Hepatic stellate cell (primary cell): ENCODE results near the gene PDAP1.
"Not testable (repeated sequence)": the region's sequence is repeated elsewhere in the genome, so short reads cannot be mapped to it uniquely, and the experiment has no call there.

ENCODE experiments used
- DNase-seq: peaks from one replicate; pipeline ENCODE4 v3.0.0; 2011; ENCODE audit warnings: low spot score

Gene PDAP1

DNA sequence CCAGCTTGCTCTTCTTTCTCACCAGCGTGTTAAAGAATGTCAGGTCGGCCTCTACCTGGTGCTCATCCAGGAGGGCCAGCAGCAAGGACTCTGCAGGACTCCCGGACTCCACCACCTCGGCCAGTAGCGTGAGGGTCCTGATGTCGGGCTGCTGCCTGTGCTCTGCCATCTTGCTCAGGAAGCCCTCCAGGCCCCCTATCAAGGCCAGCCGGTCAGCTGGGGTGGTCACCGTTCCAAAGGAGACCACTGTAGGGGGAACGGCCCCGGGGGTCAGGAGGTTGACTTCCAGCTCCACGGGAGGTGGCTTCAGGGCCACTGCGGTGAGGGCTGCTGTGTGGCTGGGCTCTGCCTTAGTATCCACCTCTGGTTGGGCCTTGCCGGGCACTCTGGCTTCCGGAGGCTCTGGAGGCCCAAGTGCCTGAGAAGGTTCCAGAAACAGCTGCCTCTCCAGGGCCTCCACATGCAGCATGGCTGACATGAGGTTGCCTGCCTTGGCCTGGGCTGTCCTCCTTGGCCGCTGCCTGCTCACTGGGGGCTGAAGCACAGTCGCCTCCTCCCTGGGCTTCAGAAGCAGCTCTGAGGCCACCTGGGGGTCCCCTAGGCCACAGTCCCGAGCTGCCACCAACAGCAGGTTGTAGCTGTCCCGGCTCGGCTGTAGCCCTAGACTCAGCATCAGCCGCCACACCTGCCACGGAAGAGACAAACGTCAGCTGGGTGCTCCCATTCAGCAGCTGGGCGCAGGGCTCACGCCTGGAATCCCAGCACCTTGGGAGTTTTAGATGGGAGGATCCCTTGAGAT, 16.7 kb upstream of the PDAP1 start:
- no peak for DNase-seq

- no peak for DNase-seq
Observed at GRCh38 chr7:99422625-99423024, 14.2 kb upstream of the PDAP1 start.

GRCh38 chr7:99422186-99422585, 13.8 kb upstream of the PDAP1 start:
- DNase-seq = no peak

GRCh38 chr7:99420986-99421385, 12.6 kb upstream of the PDAP1 start:
- DNase-seq = no peak

GRCh38 chr7:99420213-99420612, 11.8 kb upstream of the PDAP1 start:
- DNase-seq = no peak

GRCh38 chr7:99419323-99420021, 11.1 kb upstream of the PDAP1 start:
- no peak for DNase-seq

- no peak for DNase-seq
Observed at GRCh38 chr7:99418260-99418659, 9.9 kb upstream of the PDAP1 start.

DNA sequence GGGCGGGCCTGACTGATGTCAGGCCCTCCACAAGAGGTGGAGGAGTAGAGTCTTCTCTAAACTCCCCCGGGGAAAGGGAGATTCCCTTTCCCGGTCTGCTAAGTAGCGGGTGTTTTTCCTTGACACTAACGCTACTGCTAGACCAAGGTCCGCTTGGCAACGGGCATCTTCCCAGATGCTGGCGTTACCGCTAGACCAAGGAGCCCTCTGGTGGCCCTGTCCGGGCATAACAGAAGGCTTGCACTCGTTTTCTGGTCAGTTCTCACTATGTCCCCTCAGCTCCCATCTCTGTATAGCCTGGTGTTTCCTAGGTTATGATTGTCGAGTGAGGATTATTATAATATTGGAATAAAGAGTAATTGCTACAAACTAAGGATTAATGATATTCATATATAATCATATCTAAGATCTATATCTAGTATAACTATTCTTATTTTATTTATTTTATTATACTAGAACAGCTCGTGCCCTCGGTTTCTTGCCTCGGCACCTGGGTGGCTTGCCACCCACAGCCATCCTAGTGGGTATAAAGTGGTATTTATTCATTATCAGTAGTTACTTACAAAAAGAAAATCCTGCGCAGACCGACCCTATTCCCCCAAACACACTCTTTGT, 7.2 kb upstream of the PDAP1 start:
- not testable (repeated sequence) for DNase-seq

DNA sequence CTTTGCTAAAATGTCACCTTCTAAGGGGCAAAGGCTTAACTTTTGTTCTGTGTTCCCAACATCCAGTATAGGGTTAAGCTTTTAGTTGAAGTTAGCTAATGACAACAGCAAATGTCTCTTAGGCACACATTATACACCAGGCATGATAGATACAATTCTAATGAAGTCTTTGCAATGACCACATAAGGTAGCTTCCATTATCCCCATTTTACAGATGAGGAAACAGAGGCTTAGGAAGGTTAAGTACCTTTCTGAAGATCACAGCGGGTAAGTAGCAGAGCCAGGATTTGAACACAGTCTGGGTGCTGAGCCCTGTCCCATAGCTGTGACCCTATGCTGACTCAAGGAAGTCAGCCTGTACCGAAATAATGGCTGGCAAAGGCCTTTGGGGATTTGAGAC, 2.2 kb upstream of the PDAP1 start:
- DNase-seq = no peak

GRCh38 chr7:99409806-99410205, 1.4 kb upstream of the PDAP1 start:
- DNase-seq = no peak

DNA sequence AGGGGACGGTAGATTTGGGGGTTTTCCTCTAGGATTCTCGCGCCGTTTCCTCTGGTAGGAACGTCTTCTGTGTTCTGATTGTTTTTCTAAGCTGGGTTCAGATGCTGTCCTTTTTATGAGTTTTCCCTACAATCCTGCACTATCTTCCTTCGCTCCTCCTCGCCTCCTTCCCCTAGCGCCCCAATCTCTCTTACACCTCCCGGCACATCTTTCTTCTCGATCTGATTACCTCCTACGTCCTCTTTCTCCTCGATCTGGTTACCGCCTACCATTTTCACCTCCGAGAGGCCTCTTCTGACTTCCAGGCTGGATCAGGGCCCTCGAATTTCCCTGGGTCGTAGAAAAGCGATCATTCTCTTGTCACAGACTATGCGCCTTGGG, 785 bp upstream of the PDAP1 start:
- no peak for DNase-seq

GRCh38 chr7:99407872-99408378, 472 bp downstream of the PDAP1 start:
- peak; percentile 88 for DNase-seq

- DNase-seq = no peak
Observed at GRCh38 chr7:99406557-99406956, 1.8 kb downstream of the PDAP1 start.

- DNase-seq = no peak
Observed at GRCh38 chr7:99404977-99405320, 3.4 kb downstream of the PDAP1 start.

DNA sequence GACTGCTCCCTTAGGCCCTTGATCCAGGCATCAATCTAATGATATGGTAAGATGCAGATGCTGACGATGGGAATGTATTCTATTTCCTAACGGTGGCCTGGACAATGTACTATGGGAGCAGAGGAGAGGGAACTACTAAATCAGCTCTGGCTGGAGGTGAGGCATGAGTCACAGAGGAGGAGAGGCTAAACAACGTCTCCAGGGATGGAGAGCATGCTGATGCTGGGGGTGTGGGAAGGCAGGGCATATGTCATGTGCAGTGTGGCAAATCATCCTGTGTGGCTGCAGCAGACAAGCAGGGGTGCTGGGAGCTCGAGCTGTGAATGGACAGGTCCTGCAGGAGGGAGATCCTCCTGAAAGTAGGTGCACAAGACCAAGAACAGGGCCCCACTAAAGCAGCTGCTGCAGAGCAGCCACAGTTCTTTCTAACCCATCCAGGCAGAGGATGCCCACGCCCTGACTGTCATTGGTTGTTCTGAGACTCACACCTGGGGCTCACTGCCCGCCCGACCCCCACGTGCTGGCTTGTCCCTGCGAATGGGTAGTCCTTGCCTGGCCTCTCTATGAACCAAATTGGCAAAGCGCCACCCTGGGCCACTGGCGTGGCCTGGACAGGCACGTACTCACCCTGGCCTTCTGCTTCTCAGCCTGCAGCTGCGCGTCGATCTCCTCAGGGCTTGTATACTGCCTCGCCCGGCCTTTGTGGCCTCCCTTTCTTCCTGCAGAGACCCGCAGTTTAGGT, 4.0 kb downstream of the PDAP1 start:
- DNase-seq = peak; percentile 47

DNA sequence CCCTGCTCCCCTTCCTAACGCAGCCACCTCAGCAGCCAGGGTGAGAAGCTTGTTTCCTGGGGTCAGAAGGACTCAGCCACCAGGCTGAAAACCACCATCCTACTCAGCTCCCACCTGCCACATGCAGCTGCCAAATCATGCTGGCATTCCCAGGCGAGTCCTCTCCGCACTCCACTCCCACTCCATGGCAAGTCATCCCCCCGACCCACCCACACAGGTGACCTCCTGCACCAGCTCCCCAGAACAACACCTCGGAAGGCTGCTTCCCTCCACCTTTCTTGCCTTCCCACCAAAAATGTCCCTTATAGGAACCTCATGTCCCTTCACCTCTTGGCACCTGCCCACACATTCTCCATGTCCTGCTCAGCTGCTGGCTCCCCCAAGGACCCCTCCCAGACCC, 4.6 kb downstream of the PDAP1 start:
- no peak for DNase-seq

DNA sequence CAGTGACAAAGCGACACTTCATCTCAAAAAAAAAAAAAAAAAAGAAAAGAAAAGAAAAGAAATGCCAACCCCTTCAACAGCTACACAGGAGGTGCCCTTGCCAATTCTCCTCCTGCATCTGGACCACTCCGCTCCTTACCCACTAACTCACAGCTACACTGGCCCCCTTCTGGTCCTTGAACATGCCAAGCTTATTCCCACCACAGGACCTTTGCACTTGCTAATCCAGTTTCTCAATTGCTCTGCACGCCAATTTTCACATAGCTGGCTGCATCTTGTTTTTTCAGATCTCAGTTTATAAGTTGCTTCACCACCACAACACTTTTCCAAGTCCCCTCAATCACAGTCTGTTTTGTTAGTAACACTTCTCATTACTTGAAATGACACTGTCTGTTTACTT, 5.5 kb downstream of the PDAP1 start:
- no peak for DNase-seq

DNA sequence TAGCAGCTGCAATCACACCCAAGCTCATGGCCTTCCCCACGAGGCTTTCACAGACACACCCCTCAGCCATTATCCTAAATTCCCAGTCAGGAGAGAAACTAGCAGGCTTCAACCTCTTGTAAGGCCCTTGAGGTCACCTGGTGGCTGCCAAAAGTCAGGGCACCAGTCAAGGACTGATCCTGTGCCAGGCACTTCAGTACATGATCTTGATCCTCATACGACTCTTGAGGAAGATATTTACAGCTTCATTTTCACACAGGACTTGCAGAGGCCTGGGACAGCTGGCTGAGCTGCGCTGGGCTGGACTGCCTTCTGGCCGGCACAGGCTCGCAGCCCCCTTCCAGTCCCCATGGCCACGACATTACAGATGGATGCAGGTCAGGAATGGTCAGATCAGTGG, 8.8 kb downstream of the PDAP1 start:
- DNase-seq = no peak

DNA sequence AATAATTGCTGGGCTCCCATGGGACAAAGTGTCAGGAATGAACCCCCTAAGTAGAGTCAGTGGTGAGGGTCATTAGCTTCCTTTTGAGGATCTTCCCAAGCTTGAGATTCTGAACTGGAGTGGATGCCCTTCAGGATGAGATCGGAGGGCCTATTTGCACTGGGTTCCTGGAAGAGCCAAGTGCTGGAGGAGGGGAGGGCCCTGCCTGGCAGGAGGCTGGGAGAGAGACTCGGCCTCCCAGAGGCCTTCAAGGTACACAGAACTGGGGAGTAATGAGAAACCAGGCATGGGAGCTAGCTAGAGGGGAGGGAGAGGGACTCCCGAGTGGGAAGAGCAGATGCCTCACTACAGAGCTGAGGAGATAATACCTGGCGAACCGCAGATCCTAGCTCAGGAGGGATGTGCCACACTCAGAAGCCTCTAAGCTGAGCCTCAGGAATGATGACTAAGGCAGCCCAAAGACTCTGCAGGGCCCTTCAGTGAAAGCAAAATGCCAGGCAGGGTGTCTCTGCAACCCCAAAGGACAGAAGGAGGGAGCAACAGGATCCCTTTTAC, 9.4 kb downstream of the PDAP1 start:
- DNase-seq = no peak

- DNase-seq = no peak
Observed at GRCh38 chr7:99397297-99397983, 11.0 kb downstream of the PDAP1 start.
